Adrenal gland (tissue), 12 donors: ENCODE measurements around the gene KRTAP5-2. TPM values are rescaled to one million over a fixed set of nuclear protein-coding genes. Genes with fewer than 3 reads are reported as not detected.

Source experiments
- DNase-seq, 7 donors: peaks; one replicate each; pipeline ENCODE4 v3.0.0-alpha.2; 2019 to 2020
- H3K27ac ChIP-seq, 5 donors: fragments of 200-600 bp; sonication (generic) in 4 of 5; 1 replicate in 3 of 5; 2 replicates in 2 of 5; pipeline versions ENCODE4 v1.5.1 to v1.8.0; 2016 to 2020; ENCODE audit warnings: mild to moderate bottlenecking in 1 of 5
- H3K27me3 ChIP-seq: fragments of 200-600 bp; 2 replicates; pipeline ENCODE4 v1.8.0; 2021
- H3K36me3 ChIP-seq, 2 donors: fragments of 200-600 bp; replicated peaks in 1 of 2; 1 replicate in 1 of 2; 2 replicates in 1 of 2; pipeline versions ENCODE4 v1.5.1 to v1.8.0; 2018 to 2022
- H3K4me1 ChIP-seq, 2 donors: fragments of 200-600 bp; replicated peaks in 1 of 2; 1 replicate in 1 of 2; 2 replicates in 1 of 2; pipeline versions ENCODE4 v1.5.1 to v1.8.0; 2018 to 2021
- H3K4me3 ChIP-seq, 4 donors: fragments of 200-600 bp; sonication (generic) in 3 of 4; one replicate each; pipeline ENCODE4 v1.5.1; 2016 to 2018
- H3K9me3 ChIP-seq, 3 donors: fragments of 200-600 bp; sonication (generic) in 1 of 3; replicated peaks in 1 of 3; 1 replicate in 2 of 3; 2 replicates in 1 of 3; pipeline versions ENCODE4 v1.5.1 to v1.8.0; 2016 to 2021
- CTCF ChIP-seq, 6 experiments: fragments of 450-650 bp in 4 of 6; fragments of 200-600 bp in 2 of 6; sonication (generic) in 1 of 6; IDR thresholded peaks; 1 replicate in 5 of 6; 2 replicates in 1 of 6; pipeline versions ENCODE4 v1.5.1 to v1.8.0; 2016 to 2021; ENCODE audit warnings: antibody characterized with exemption in 6 of 6, mild to moderate bottlenecking in 2 of 6, moderate library complexity in 1 of 6
- POLR2A ChIP-seq, 2 donors: fragments of 450-650 bp; IDR thresholded peaks; one replicate each; pipeline ENCODE4 v1.6.1; 2017; ENCODE audit warnings: antibody characterized with exemption in 2 of 2, mild to moderate bottlenecking in 2 of 2, moderate library complexity in 1 of 2
- WGBS, 4 donors: extraction: QIAGEN DNeasy Blood & Tissue Kit in 2 of 4; methylation state at CpG; one replicate each; pipeline versions ENCODE4 v1.1.5 to v1.1.7; 2013 to 2017; 5-methylcytosine and 5-hydroxymethylcytosine counted together
- intact Hi-C, 2 donors: fragments of 100-400 bp; cut with DNase I; formaldehyde crosslinking; loops; one replicate each; pipeline versions ENCODE4 v1.14.1 to v1.15.0; 2022 to 2023
- polyA plus RNA-seq, 3 donors: library from polyadenylated mRNA; stranded (reverse); fragments of 200-250 nt in 2 of 3; fragments of 350-450 nt in 1 of 3; fragmentation: Illumina TruSeq in 1 of 3; extraction: RNeasy Lipid Tissue Mini Kit (QIAGEN cat#74804) in 1 of 3; gene quantifications; one replicate each; pipeline ENCODE4 v1.2.3, GENCODE V29; 2013 to 2014
- total RNA-seq, 9 donors: library from RNA; depleted of rRNA in 4 of 9; stranded (reverse); fragments of >200 nt in 4 of 9; fragments of 120-200 nt in 1 of 9; fragmentation: NEBNext Ultra II Directional in 1 of 9; extraction: Animal tissue kit (Norgen Biotek cat#: 25700) in 1 of 9; gene quantifications; one replicate each; pipeline versions ENCODE4 v1.1.0 to v1.2.4, GENCODE V29; 2013 to 2023
- donor health status: healthy with polysubstance abuse.
- donor health status: Bipolar disorder and iron deficiency.
- donor health status: DM: yes; HTN: yes; CAD: no.
- donor health status: DM: no; HTN: no; CAD: no.
- donor health status: DM: no; HTN: no; CAD: no.
- donor health status: DM: yes; HTN: yes; CAD: no.

The KRTAP5-2 gene
- total and polyA plus RNA-seq, 12 donors, result not detected

GRCh38 chr11:1640076-1640946 lies 42.2 kb upstream of the KRTAP5-2 start:
- H3K4me3 ChIP-seq, result no peak overlapping the region
- 54 to 65% (median 61%) methylated on average over 27 to 32 of the region's 32 CpGs for WGBS, 4 donors
- H3K36me3 ChIP-seq, result no peaks in the 10 kb centered on the region
- H3K9me3 ChIP-seq, result no peaks in the 10 kb centered on the region
- TF ChIP-seq POLR2A (IDR thresholded peaks at IDR 0.05) (no peak), CTCF (IDR thresholded peaks at IDR 0.05) (peak; percentile 40 to 73 (median 55))
- no peaks in the 10 kb centered on the region for H3K4me1 ChIP-seq
- intact Hi-C loops, result loop anchor here in 1 of 2 donors (10.0 kb wide), 1 partner anchor 514 kb away; no protein-coding TSS in a partner anchor
- peaks cover 14% of the 10 kb centered on the region for H3K27me3 ChIP-seq
- DNase-seq, result peak in 2 of 7 donors; percentile 32 to 47
- H3K27ac ChIP-seq, result no peak overlapping the region

DNA sequence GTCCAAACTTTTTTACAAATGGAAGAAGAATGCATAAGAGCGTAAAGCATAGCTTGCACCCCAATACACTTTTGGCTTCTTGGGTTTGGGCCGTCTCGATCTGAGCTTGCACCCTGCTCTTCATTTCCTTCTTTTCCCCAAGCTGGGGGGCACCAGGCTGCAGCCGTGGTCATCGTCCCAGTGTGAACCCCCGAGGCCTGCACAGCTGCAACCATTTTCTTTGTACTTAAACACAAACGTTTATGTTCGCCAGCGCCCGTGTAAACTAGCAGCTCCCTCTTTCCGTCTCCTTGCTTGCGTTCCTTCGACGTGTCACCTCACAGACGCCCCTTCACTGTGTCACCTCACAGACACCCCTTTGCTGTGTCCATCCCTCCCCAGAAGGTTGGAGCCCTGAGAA lies 41.6 kb upstream of the KRTAP5-2 start:
- H3K27ac ChIP-seq, result no peak overlapping the region
- H3K9me3 ChIP-seq, result no peaks in the 10 kb centered on the region
- no peaks in the 10 kb centered on the region for H3K36me3 ChIP-seq
- no peak for DNase-seq
- WGBS, 4 donors, result 58 to 68% (median 60%) methylated on average over 15 of the region's 15 CpGs
- H3K4me1 ChIP-seq, result no peaks in the 10 kb centered on the region
- H3K27me3 ChIP-seq, result peaks cover 14% of the 10 kb centered on the region
- H3K4me3 ChIP-seq, result no peak overlapping the region
- TF ChIP-seq CTCF (IDR thresholded peaks at IDR 0.05) (no peak), POLR2A (IDR thresholded peaks at IDR 0.05) (no peak)
- intact Hi-C loops, result loop anchor here in 1 of 2 donors (10.0 kb wide), 1 partner anchor 515 kb away; no protein-coding TSS in a partner anchor

DNA sequence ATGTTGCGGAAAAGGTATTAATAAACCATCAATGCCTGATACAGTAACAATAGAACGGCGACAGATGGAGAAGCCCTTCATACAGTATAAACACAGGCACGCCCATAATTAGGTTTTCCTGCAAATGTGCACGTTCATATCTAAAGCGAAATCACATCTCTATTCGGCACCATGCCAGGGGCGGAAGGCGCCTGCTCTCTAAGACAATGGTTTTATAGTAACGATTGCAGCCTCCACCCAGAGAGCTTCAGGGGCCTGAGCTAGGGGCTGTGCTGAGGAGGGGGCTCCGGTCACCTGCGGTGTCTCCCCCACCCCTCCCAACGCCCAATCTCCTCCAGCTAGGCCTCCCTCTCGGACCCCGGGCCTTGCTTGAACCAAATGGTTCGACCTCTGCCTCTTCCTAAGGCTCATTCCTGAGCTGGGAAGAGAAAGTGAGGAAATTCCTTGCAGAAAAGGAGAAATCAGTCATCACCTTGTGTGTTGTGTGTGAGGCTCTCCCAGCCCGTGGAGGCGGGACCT lies 41.1 kb upstream of the KRTAP5-2 start:
- Histone ChIP-seq H3K4me3 (no peak overlapping the region), H3K27ac (no peak overlapping the region), H3K9me3 (no peaks in the 10 kb centered on the region), H3K27me3 (peaks cover 14% of the 10 kb centered on the region), H3K4me1 (no peaks in the 10 kb centered on the region), H3K36me3 (no peaks in the 10 kb centered on the region)
- peak in 3 of 7 donors; percentile 32 to 67 (median 43) for DNase-seq
- WGBS, 4 donors, result 57 to 63% (median 61%) methylated on average over 17 to 18 of the region's 18 CpGs
- intact Hi-C loops, result no loop called here
- TF ChIP-seq POLR2A (IDR thresholded peaks at IDR 0.05) (no peak), CTCF (IDR thresholded peaks at IDR 0.05) (no peak)

DNA sequence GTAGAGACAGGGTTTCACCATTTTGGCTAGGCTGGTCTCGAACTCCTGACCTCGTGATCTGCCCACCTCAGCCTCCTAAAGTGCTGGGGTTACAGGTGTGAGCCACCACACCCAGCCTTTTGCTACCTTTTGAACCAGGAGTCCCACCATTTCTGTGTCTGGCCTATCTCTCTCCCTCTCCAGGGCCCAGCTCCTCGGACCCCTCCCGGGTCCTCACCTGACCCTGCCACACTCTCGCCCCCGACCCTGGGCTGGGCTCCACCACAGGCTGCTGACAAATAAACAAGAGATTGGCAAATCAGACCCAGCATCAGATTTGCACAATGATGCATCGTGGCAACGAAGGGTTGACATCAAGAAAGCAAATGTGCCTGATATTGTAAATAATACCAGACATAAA lies 40.2 kb upstream of the KRTAP5-2 start:
- DNase-seq, result no peak
- Histone ChIP-seq H3K9me3 (no peaks in the 10 kb centered on the region), H3K36me3 (no peaks in the 10 kb centered on the region), H3K4me1 (no peaks in the 10 kb centered on the region), H3K27ac (no peak overlapping the region), H3K27me3 (peaks cover 14% of the 10 kb centered on the region), H3K4me3 (no peak overlapping the region)
- TF ChIP-seq CTCF (IDR thresholded peaks at IDR 0.05), result no peak
- TF ChIP-seq POLR2A (IDR thresholded peaks at IDR 0.05), result no peak
- intact Hi-C loops, result no loop called here
- WGBS, 4 donors, result 68 to 78% (median 69%) methylated on average over 8 of the region's 8 CpGs
